ENCODE data around the gene MAB21L4.

MAB21L4 gene

GRCh38 chr2:240892925-240893324, 3.0 kb downstream of the MAB21L4 start:
- DNase-seq = no peak

- DNase-seq = no peak
These were observed 3.6 kb downstream of the MAB21L4 start for GRCh38 chr2:240892356-240892755.

DNA sequence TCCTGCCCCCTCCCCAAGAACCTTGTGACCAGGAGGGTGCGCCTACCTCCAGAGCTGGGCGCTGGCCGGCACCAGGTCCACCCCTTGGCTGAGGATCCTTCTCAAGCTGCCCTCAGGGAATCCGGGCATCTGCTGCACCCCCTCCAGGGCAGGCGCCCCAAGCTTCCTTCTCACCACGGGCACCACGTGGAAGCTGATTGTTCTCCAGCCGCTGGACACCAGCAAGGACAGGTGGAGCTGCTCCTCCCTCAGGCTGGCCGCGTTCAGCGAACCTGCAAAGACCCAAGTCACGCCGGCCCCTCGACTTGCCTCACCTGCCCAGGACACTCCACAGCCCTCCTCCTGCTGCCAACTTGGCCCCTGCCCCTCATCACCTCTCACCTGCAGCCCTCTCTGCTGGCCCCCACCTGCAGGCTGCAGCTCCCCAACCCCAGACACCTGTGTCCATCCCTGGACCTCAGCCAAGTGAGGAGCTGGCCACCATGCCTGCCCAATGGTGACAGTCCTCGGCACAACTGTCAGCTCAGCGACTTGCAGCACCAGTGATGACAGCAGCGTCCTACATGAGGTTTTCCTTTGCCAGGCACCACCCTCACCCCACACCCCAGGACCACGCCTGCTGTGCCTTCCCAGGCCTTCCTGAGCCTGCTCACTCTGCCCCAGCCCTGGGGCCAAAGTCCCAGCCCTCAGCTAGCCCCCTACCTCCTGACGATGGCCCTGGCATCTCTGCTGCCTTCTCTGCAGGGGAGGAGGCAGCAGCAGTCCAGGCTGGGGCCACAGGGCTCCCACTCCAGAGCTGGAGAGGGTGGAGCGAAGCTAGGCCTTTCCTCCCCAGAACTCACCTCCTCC, 4.2 kb downstream of the MAB21L4 start:
- DNase-seq = no peak

DNA sequence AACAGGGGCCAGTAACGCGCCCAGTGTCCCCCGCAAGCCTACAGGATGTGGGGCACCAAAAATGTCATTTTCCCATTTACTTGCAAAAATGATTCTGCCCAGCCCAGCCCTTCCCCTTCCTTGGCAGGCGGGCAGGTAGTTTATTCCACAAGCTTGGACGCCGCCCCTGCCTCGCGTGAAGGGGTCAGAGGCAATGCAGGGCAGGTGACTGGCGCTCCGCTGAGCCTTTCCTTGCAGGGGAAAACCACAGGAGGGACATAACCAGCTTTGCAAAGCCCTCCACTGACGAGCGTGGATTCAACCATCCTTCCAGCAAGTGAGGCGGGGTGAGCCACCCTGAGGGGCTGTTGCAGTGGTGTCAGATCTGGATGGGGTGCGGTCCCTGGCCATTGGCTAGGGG, 5.3 kb downstream of the MAB21L4 start:
- DNase-seq = no peak

GRCh38 chr2:240889601-240890560, 6.1 kb downstream of the MAB21L4 start:
- no peak for DNase-seq

DNA sequence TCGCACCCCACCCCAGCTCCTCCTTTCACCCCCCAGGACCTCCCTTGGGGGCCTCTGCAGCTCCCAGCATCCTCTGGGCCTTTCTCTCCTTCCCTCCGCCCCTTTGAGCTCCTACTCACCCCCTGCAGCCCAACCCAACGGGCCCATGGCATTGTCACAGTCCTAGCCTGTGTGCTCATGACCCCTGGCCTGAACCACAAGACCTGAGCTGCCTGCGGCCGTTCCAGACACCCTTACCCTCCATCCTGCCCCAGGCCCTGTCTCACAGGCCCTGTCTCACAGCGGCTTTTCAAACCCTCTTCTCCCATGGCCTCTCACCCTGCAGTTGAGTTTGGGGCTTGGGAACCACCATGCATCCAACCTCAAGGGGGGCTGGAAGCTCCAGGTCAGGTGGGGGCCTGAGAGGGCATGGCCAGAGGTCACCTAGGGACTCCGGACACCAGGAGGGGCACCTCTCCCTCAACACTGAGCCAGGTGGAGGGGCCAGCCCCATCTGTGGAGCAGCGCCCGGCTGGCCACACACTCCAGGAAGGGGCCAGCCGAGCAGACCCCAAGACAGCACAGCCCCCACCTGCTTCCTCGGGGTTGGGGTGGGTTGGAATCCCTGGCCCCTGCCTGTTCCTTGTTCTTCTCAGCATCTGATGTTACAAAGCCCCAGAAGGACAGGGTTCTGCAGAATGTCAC, 6.9 kb downstream of the MAB21L4 start:
- DNase-seq = no peak

DNA sequence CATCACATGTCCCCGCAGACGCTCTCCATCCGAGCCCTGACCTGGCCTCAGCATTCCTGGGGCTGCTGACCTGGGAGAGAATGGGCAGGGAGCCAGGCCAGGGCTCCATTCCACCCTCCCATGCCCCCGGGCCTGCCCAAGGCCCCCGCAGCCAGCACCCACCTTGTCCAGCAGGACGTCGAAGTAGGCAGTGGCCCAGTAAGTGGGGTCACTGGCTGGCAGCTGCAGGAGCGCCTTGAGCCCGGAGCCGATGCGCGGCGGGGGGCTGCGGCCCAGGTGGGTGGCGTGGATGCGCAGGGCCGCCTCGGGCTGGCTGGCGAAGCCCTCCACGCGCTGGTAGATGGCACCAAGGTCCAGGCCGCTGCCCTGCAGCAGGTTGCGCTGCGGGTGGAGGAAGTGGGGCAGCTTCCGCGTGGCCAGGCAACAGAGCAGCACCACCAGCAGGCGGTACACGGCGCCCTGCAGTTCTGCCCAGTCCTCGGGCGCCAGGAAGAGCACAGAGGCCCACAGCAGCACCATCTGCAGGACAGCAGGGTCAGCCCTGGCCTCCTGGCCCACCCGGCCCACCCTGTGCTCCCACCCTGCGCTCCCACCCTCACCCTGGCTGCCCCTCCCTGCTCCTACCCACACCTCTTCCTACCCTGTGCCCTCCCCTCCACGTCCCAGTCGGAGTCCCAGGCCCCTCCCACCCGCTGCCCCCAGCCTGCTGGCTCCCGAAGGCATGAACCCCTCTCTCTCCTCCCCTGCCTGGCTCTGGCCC, 7.6 kb downstream of the MAB21L4 start:
- DNase-seq = no peak

DNA sequence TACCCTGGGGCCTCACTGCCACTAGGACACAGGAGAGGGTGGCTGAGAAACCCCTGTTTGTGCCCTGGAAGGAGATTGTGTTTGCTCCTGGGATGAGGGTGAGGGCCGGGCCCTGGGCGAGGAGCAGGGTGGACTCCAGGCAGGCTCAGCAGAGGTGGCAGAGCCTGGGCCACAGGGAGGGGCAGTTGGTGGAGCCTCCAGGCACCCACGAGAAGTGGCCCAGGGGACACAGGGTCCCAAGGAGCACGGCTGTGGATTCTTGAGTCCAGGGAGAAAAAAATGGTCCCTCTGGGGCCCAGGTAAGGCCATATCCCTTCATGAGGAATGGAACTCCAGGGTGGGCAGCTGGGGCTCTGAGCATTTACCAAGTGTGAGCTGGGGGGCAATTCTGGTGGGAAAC, 8.3 kb downstream of the MAB21L4 start:
- DNase-seq = no peak

- DNase-seq = no peak
These were observed 9.0 kb downstream of the MAB21L4 start for GRCh38 chr2:240886678-240887609.

DNA sequence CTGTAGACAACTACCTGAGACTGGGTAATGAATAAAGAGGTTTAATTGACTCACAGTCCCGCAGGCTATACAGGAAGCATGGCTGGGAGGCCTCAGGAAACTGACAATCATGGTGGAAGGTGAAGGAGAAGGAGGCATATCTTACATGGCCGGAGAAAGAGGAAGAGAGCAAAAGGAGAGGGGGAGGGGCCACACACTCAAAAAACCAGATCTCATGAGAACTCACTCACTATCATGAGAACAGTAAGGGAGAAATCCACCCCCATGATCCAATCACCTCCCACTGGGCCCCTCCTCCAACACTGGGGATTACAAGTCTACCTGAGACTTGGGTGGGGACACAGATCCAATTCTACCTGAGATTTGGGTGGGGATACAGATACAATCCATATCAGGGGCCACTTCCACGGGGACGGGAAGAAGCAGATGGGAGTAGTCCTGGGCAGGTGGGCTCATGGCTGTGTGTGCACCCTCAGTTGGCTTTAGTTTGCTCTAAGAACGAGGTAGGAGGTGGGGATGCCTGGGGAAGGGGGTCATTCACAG, 9.9 kb downstream of the MAB21L4 start:
- DNase-seq = no peak

DNA sequence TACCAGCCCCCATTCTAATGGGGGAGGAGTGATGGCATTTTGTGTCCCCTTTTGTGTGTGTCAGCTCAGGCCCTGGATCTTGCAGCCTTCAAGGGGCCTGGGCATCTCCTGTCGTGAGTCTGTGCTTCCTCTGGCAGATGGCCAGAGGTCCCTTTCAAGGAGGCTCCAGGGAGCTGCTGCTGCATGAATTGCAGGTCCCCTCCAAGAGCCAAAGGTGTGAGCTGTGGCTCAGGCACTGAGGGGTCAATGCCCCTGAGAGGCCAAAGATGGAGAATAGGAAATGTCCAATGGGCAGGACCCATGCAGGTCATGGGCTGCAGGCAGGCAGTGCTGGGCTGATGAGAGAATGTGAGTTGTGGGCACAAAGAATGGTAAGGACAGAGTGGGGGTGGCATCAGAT, 10.4 kb downstream of the MAB21L4 start:
- no peak for DNase-seq

DNA sequence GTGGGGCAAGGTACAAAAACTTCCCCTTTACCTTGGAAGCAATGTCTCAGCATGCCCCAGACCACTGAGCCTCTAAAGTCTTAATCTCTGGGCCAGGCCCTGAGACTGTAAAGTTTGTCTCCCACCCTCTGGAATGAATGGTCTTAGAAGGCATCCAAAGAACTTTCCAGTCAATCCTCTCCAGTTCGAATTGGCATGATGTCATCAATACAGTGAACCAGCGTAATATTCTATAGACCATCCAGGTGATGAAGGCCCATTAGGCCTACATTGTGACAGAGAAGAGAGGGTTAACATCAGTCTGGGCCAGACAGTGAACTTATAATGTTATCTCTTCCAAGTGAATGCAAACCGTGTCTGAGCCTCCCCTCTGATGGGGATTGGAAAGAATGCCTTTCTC, 11.2 kb downstream of the MAB21L4 start:
- DNase-seq = no peak

GRCh38 chr2:240884221-240884620, 11.7 kb downstream of the MAB21L4 start:
- no peak for DNase-seq

- peak; percentile 21 for DNase-seq
These were observed 14.0 kb downstream of the MAB21L4 start for GRCh38 chr2:240881913-240882312.

DNA sequence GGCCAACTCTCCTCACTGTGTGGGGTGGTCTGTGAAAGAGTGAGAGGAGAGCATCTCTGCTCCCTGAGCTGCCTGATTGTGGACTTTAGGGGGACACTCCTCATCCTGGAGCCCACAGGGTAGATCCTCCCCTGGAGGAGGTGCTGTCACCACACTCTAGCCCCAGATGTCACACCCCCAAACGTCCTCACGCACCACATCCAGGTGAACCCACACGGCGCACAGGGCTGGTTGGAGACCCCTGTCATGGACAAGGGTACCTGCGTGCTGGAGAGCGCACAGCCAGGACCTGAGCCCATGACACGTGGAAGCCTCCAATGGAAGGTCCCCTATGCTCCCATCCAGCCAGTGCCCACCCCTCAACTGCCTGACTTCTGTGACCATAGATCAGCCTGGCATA, 16.9 kb downstream of the MAB21L4 start:
- DNase-seq = no peak

DNA sequence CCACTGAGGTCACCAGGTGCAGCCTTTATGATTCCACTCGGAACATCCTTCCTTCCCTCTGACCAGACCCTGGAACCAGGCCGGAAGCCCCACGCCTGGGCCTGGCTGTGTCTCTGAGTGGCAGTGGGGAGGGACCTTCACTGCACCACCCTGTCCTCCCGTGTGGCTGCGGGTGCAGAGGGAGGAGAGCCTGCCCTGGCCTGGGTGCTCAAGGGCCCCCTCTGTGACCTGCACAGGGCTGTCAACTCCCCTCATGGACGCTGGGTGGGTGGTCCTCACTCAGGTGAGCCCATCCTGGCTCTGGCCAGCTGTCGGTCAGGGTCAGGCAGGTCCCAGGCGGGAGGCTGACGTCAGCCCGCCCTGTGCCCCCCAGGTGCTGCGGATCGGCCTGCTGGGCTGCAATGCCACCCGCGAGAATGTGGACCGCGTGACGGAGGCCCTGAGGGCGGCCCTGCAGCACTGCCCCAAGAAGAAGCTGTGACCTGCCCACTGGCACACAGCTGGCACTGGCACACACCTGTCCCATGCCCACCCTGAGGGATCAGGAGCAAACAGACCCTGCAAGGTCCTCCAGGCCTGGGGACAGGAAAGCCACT, 17.5 kb downstream of the MAB21L4 start:
- no peak for DNase-seq

- no peak for DNase-seq
These were observed 18.3 kb downstream of the MAB21L4 start for GRCh38 chr2:240877460-240878340.

- no peak for DNase-seq
These were observed 19.3 kb downstream of the MAB21L4 start for GRCh38 chr2:240876475-240877251.

GRCh38 chr2:240876035-240876474, 19.9 kb downstream of the MAB21L4 start:
- DNase-seq = no peak

Data from NCI-H2029 treated with DMSO at 0.1 percent for 48 hours (cell line).